ENCODE measurements around the gene SBNO2.

Gene SBNO2

GRCh38 chr19:1068009-1069001 lies 105.8 kb downstream of the SBNO2 start:
- no peak for DNase-seq

DNA sequence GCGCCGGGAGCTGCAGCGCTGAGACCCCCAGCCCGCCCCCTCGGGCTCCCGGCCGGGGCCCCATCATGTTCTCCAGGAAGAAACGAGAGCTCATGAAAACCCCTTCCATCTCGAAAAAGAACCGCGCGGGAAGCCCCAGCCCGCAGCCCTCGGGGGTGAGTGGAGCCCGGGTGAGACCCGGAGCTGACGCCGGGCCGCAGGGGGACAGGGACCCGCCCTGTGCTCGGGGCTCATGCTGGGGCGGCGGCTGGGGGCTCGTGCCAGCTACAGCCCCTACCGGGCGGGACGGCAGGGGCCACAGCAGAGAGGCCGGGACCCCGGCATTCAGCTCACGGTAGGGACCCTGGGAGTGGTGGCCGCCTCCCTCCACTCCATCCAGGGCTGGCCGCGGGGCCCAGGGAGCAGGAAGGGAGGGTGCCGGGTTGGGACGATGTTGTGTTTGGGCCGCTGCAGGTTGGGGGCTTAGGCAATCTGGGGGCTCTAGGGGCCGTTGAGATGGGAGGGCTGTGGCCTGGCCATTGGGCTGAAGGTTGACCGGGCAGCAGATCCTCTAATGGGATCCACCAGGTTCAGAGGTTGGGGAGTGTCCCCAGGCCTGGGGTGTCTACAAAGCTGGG lies 106.6 kb downstream of the SBNO2 start:
- DNase-seq = no peak

- no peak for DNase-seq
These were observed 107.2 kb downstream of the SBNO2 start, which contains the start of gene ARHGAP45 for GRCh38 chr19:1066748-1067340. Gene ARHGAP45 (plus strand): TSS chr19:1067167. CDS start chr19:1067406, 239 bp downstream.

DNA sequence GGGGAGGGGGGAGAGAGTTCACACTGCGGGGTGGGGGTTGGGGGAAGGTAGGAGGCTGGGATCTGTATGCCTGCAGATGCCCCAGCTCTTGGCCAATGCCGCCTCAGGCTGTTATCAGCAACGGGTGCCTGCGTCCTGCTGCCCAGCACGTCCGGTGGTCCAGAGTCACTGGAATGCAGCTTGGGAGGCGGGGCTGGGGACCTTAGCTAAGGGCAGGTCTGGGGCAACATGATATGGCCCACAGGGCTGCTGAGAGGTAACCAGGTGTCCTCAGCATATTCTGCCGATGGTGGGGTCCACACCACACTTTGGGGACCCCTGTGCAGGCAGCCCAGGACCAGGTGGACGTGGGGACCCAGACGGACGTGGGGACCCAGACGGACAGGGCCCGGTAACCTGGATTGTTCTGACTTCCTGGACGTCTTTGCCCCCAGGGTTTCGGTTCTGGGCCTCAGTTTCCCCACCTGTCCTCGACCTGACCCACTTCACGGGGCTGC lies 107.8 kb downstream of the SBNO2 start:
- DNase-seq = no peak

- no peak for DNase-seq
These were observed 108.4 kb downstream of the SBNO2 start for GRCh38 chr19:1065606-1066109.

- peak; percentile 67 for DNase-seq
These were observed 109.1 kb downstream of the SBNO2 start for GRCh38 chr19:1064661-1065605.

- DNase-seq = no peak
These were observed 110.0 kb downstream of the SBNO2 start for GRCh38 chr19:1063909-1064660.

- DNase-seq = no peak
These were observed 110.8 kb downstream of the SBNO2 start for GRCh38 chr19:1063030-1063908.

DNA sequence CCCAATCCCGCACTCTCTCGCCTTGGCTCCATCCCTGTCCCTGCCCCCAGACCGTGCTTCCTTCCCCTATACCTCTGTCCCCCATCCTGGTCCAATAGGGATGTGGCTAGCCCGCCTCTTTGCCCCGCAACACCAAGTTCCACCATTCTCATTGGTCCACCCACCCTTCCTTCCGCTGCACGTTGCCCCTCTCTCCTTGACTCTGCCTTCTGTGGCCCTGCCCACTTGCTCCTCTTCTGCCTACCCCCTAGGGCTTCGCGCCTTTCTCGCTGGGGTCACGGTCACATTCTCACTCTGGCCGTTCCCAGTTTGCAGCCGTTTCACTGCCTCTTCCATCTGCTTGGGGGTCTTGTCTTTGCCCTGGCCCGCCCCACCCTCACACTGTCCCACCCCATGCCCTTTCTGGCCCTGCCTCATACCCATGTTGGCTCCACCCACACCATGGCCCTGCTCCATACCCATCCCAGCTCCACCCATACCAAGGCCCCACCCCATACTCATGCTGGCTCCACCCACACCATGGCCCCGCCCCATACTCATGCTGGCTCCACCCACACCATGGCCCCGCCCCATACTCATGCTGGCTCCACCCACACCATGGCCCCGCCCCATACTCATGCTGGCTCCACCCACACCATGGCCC lies 111.6 kb downstream of the SBNO2 start:
- no peak for DNase-seq

GRCh38 chr19:1061987-1062386 lies 112.1 kb downstream of the SBNO2 start:
- no peak for DNase-seq

DNA sequence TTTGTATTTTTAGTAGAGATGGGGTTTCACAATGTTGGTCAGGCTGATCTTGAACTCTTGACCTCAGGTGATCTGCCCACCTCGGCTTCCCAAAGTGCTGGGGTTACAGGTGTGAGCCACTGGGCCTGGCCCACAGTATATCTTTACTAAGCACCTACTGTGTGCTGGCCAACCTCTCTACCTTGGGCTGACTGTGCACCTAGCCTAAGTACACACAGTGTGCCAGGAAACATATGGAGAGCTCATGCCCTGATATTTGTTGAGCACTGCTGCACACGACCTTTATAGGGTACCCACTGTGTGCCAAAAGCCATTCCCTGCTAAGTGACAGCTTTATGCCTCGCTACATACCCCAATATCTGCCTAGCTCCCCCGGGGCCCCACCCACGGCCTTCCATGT lies 113.4 kb downstream of the SBNO2 start:
- no peak for DNase-seq

DNA sequence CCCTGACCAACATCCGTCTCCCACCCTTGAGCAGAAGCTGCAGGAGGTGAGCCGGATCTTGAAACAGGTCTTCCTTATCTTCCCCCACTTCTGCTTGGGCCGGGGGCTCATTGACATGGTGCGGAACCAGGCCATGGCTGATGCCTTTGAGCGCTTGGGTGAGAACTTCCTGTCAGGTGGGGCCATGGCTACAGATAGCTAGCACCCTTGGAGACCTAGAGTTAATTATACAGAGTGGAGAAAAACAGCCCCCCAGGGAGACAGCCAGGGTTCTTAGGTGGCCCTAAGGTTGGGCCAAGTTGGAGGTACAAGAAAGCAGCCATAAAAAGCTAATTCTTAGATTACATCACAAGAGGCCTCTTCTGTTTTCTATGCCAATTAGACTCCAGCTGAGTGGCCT lies 116.0 kb downstream of the SBNO2 start:
- DNase-seq = no peak

All from NCI-H2171 (cell line).